SK-N-MC (cell line): ENCODE measurements around the gene QKI.

Experiments
- EZH2 ChIP-seq: fragments of 200-600 bp; sonication (generic); IDR thresholded peaks from one replicate; pipeline ENCODE4 v1.6.1; 2017; ENCODE audit warnings: antibody characterized with exemption
- FOXP2 ChIP-seq: optimal IDR thresholded peaks from 2 replicates; pipeline ENCODE3; 2011; ENCODE audit warnings: mild to moderate bottlenecking, moderate library complexity; ENCODE audit not compliant: insufficient read depth; ENCODE audit errors: extremely low read length, control extremely low read depth
- POLR2AphosphoS5 ChIP-seq: IDR thresholded peaks from 2 replicates; pipeline ENCODE4 v1.6.1; 2012; ENCODE audit warnings: mild to moderate bottlenecking, low read depth, low read length, borderline replicate concordance

DNA sequence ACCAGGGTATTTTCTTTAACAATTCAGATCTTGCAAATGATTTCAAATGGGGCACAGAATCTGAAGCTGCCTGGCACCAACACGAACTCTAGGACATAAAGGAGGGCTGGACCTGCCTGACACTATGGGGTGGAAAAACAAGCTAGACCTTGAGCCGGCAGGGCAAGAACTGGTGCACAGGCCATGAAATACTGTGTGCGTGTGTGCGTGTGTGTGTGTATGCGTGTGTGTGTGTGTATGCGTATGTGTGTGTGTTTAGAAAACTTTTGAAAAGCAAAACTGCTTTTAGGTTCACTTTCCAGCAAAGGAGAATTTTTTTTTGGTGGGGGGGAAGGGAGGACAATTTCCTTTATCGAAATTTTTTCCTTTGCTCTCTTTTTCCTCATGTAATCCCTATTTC is 11.9 kb upstream of the QKI start:
- TF ChIP-seq POLR2AphosphoS5 (no peak), FOXP2 (no peak), EZH2 (no peak)
